GM19452 (cell line): ENCODE results near the gene LAMC3.
"Not testable (repeated sequence)": the region's sequence is repeated elsewhere in the genome, so short reads cannot be mapped to it uniquely, and the experiment has no call there.

Experiments used
- ATAC-seq: cut with Tn5 transposase; IDR thresholded peaks from one replicate; pipeline ENCODE4 v1.9.1; 2021; ENCODE audit not compliant: unreplicated experiment

LAMC3 gene

DNA sequence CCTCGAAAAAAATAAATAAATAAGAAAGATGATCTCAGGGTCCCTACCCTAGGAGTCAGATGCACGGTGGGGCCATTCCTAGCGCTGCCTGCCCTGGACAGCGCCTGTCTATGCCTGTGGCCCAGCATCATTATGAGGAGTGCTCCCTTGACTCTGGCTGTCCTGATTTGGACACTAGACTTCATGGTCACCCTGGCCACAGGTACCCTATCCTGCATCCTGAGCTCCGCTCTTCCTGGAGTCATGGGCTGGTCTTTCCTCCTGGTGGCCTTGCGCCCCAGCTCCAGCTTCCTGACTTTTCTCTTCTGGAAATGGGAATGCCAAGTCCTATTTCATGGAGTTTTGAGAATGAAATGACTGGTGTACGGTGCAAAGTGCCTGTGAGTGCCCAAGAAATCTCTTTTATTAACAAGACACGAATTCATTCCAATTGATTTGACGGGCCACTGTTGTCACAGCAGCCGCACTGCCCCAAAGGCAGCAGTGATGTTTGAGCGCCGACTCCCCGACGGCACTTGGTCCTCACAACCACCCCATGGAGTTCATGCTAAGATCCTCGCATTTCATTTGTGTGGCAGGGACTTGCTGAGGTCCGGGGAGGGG, 86.8 kb downstream of the LAMC3 start:
- ATAC-seq = no peak

- ATAC-seq = no peak
These were observed 87.5 kb downstream of the LAMC3 start, which contains the start of gene AIF1L for GRCh38 chr9:131096269-131097125. TSS of gene AIF1L (plus strand) at chr9:131096531. CDS start at chr9:131096630, 99 bp downstream.

GRCh38 chr9:131097126-131097947, 88.4 kb downstream of the LAMC3 start:
- ATAC-seq = no peak

DNA sequence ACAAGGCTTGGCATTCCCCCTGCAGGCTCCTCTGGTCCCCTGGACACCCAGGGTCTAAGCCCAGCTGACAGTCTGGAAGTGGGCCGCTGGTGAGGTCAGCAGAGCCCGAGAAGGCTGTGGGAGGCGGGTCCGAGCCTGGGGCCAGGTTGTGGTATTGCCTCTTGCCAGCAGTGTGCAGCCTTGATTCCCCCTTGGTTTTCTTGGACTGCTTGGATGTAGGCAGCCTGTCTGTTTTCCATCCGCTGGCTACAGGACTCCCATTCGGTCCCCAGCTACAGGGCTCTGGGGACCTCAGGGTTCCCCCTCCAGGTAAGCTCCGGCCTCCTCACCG, 88.9 kb downstream of the LAMC3 start:
- ATAC-seq = no peak

GRCh38 chr9:131098391-131099101, 89.6 kb downstream of the LAMC3 start:
- ATAC-seq = no peak

DNA sequence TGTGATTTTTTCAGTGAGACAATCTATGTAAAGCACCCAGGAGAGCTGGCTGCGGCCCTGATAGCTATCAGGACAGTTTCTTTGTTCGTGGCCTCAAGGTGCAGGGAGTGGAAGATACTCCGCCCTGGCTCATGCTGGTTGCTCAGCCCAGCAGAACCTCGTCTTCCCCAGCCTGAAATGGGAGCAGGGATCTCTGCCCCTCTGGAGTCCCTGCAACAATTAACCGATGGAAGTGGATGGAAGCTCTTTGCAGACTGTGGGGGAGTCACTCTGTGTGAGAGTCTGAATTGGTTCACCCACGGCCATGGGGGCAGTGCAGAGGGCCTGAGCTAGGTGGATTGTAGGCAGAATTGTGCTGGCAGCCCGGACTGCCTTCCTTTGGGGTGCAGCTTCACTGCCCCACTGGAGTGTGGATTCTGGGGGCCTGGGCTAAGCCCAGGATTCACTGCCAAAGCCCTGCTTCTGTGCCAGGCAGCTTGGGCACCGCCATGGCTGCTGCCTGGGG, 90.2 kb downstream of the LAMC3 start:
- ATAC-seq = no peak

- not testable (repeated sequence) for ATAC-seq
These were observed 90.9 kb downstream of the LAMC3 start for GRCh38 chr9:131099845-131100244.

DNA sequence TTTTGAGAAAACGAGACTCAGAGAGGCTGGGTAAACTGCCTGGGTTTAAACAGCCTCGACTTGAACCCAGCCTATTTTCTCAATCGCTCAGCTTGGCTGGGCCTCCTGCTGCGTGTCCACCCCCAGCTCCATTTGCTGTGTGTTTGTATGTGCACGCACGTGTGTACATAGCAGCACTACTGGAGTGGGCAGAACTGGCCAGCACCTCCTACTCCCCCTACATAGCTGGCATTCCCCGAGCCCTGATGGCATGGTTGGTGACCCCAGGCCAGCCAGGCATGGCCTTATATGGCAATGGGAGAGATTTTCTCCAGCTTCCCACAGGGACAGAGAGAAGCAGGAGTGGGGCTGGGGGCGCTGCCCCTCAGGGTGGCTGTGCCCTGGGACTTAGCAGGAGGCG, 91.5 kb downstream of the LAMC3 start:
- no peak for ATAC-seq

GRCh38 chr9:131101207-131101964, 92.4 kb downstream of the LAMC3 start:
- no peak for ATAC-seq

DNA sequence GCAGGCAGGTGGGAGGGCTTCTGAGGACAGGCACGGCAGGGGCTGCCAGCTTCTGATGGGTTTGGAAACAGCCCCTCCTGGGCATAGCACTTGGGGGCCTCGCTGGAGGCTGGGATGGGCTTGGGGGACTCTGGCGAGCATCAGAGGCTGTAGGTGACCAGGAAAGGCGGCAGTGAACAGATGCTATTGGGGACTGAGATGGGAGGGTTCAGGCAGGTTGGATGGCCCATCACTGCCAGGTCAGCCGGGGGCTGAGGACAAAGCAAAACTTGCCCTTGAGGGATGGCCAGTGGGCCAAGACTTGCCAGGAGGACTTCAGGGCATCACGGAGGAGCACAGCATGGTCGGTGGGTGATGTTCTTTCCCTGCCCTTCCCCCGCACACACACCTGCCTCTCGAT, 94.0 kb downstream of the LAMC3 start:
- ATAC-seq = no peak

- no peak for ATAC-seq
These were observed 94.6 kb downstream of the LAMC3 start for GRCh38 chr9:131103535-131103934.

DNA sequence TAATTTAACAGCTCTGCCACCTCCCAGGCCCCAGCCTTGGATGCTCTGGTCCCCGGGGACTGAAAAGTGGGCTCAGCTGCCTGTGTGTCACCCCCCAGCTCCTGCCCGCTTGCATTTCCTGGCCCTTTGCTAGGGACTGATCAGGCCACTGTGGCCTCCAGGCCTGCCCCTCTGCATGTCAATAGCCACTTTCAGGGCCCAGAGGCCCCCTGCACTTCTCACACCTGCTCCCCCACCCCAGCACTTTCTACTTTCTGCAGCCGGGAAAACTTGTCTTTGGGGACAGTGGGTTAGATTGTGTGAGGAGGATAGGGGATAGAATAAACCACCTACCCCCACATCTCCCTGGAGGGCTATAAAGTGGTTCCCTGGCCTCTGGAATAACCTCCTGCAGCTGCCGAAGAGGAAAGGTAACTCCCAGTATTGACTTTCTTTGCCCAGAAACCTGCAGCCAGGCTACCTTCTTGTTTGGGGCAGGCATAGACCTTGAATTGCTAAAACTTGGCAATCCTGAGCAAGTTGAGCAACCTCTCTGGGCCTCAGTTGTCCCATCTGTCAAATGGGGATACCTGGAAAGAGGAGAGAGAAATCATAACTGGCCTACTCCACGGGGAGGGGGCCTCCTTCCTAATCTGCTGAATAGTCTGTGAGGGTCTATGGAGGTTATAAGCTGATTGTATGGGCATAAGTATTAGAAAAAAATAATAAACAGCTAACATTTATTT, 95.2 kb downstream of the LAMC3 start:
- no peak for ATAC-seq

DNA sequence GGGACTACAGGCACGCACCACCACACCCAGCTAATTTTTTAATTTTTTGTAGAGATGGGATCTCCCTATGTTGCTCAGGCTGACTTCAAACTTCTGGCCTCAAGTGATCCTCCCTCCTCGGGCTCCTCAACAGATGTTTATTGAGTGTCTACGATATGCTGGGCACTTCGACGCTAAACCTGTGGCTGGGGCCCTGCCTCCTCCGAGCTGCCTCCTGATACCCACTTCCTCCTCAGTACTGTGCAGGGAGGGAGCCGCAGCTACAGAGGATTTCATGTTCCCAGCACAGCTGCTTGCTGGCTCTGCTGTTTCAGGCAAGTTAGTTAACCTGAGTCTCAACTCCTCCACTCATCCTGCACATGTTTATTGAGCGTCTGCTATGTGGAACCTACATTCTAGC, 97.0 kb downstream of the LAMC3 start:
- ATAC-seq = no peak

- ATAC-seq = no peak
These were observed 98.8 kb downstream of the LAMC3 start for GRCh38 chr9:131107760-131108159.

GRCh38 chr9:131111186-131111853, 102.3 kb downstream of the LAMC3 start:
- ATAC-seq = no peak

DNA sequence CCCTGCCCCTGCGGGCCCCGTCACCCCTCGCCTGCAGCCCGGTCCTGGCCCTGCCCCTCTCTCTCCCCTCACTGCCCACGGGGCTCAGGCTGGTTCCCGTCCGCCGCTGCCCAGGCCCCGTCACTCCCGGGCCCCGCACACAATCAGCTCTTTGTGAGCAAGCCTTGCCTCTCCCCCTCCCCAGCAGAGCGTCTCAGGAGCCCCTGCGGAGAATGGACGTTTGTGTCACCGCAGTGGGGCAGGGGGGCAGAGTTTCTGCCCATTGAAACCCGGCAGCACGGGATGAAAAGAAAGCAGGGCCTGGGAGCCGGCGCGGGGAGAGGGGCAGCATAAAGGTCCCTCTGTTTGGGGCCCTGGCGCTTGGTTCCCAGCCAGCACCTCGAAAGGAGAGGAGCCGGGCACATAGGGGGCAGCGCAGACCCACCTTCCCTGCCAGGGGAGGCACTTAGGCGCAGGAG, 102.9 kb downstream of the LAMC3 start:
- ATAC-seq = no peak

DNA sequence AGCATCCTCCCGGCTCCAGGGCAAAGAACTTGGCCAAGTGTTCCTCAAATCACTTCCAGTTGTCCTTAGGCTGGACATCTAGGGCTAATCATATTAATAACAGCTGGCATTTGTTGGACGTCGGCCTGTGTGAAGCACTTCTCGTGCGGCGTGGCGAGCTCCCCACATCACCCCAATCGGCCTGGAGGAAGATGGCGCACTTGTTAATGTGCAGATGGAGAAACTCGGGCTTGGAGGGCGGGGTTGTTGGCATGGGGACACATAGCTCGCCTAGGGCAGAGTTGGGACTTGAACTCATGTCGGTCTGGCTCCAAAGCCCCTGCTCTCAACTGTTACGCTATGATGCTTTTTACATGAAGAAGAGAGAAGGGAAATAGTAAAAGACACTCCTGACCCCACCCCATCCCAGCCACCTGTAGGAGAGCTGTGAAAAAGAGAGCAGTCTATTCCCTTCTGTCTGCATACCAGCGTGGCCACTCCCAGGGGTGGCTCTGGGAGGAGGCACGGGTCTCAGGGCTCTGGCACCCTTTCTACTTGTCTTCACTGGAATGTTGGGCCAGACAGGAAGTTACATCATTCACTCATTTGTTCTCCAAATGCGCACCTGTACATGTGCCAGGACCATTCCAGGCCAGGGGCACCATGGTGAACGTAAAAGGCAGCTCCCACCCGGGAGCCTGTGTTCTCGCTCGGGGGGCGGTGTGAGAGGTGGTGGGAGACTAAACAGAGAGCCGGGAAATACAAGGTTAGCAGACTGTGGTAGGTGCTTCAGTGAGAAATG, 103.6 kb downstream of the LAMC3 start:
- ATAC-seq = no peak

GRCh38 chr9:131113655-131114054, 104.7 kb downstream of the LAMC3 start:
- no peak for ATAC-seq
